NT2/D1 (cell line): ENCODE measurements around the gene FOXP2.

Experiments
- SUZ12 ChIP-seq: IDR thresholded peaks from 2 replicates; pipeline ENCODE4 v1.6.1; 2011; ENCODE audit not compliant: insufficient read length, insufficient read depth; ENCODE audit errors: extremely low read depth
- YY1 ChIP-seq: IDR thresholded peaks from 2 replicates; pipeline ENCODE4 v1.6.1; 2011; ENCODE audit not compliant: insufficient read length, insufficient read depth
- ZNF274 ChIP-seq: IDR thresholded peaks from 2 replicates; pipeline ENCODE4 v1.6.1; 2011; ENCODE audit warnings: mild to moderate bottlenecking, low read depth, low read length

GRCh38 chr7:114639451-114639850 lies 224.8 kb downstream of the FOXP2 start:
- no peak for TF ChIP-seq ZNF274
- no peak for TF ChIP-seq SUZ12
- TF ChIP-seq YY1, result no peak
